ENCODE data around the gene ZNF384.

DNA sequence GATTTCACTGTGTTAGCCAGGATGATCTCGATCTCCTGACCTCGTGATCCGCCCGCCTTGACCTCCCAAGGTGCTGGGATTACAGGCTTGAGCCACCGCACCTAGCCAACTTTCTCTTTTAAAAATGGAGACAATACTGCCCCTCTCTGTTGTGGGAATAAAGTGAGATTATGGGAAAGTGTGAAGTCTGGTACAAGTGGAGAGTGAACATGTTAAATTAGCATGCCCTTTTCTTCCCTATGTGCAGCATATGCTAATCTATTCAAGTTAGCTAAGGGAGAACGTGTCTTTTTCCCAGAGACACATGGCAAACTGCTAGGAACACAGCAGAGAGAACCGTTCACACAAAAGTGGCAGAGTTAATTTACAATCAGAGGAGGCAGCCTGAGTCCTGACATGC, 36.2 kb upstream of the ZNF384 start:
- TF ChIP-seq, protein P1, sequence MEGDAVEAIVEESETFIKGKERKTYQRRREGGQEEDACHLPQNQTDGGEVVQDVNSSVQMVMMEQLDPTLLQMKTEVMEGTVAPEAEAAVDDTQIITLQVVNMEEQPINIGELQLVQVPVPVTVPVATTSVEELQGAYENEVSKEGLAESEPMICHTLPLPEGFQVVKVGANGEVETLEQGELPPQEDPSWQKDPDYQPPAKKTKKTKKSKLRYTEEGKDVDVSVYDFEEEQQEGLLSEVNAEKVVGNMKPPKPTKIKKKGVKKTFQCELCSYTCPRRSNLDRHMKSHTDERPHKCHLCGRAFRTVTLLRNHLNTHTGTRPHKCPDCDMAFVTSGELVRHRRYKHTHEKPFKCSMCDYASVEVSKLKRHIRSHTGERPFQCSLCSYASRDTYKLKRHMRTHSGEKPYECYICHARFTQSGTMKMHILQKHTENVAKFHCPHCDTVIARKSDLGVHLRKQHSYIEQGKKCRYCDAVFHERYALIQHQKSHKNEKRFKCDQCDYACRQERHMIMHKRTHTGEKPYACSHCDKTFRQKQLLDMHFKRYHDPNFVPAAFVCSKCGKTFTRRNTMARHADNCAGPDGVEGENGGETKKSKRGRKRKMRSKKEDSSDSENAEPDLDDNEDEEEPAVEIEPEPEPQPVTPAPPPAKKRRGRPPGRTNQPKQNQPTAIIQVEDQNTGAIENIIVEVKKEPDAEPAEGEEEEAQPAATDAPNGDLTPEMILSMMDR (IDR thresholded peaks at IDR 0.05): no peak
- TF ChIP-seq POLR2AphosphoS5 (IDR thresholded peaks at IDR 0.05) (no peak), POLR2A (IDR thresholded peaks at IDR 0.05) (no peak)

Data from prostate gland (tissue), 2 donors.